Neural cell (in vitro differentiated cells): ENCODE data around the gene SVOP. TPM values are rescaled to one million over a fixed set of nuclear protein-coding genes. Genes with fewer than 3 reads are reported as not detected.
"Not testable (repeated sequence)": the region's sequence is repeated elsewhere in the genome, so short reads cannot be mapped to it uniquely, and the experiment has no call there.

Source experiments
- H2AFZ ChIP-seq: fragments of 200-600, 300-800 bp; sonication (generic), shearing (Covaris generic); 2 replicates; pipeline ENCODE4 v1.6.0; 2014; ENCODE audit warnings: low read depth, mild to moderate bottlenecking, antibody characterized with exemption, low read length, moderate library complexity
- H3F3A ChIP-seq: fragments of 200-600 bp; shearing (Covaris generic); 2 replicates; pipeline ENCODE4 v1.6.1; 2016; ENCODE audit warnings: mild to moderate bottlenecking, moderate library complexity, mixed read lengths, antibody characterized with exemption, low read length; ENCODE audit not compliant: insufficient read depth, poor library complexity, severe bottlenecking
- H3K27ac ChIP-seq: fragments of 200-600, 300-800 bp; sonication (generic), shearing (Covaris generic); 2 replicates; pipeline ENCODE4 v1.5.1; 2014; ENCODE audit warnings: mild to moderate bottlenecking, low read length, moderate library complexity
- H3K27me3 ChIP-seq: fragments of 300-800, 200-600 bp; sonication (generic), shearing (Covaris generic); 2 replicates; pipeline ENCODE4 v1.6.0; 2014; ENCODE audit warnings: mild to moderate bottlenecking, low read depth, low read length, moderate library complexity; ENCODE audit not compliant: insufficient read depth
- H3K36me3 ChIP-seq: fragments of 300-800, 200-600 bp; sonication (generic), shearing (Covaris generic); 2 replicates; pipeline ENCODE4 v1.5.1; 2014; ENCODE audit warnings: mild to moderate bottlenecking, antibody characterized with exemption, low read length, moderate library complexity; ENCODE audit not compliant: insufficient read depth
- H3K4me2 ChIP-seq: fragments of 300-800, 200-600 bp; sonication (generic), shearing (Covaris generic); 2 replicates; pipeline ENCODE4 v1.6.0; 2014; ENCODE audit warnings: mild to moderate bottlenecking, low read length
- H3K4me3 ChIP-seq: fragments of 300-800, 200-600 bp; sonication (generic), shearing (Covaris generic); 2 replicates; pipeline ENCODE4 v1.5.1; 2014; ENCODE audit warnings: mild to moderate bottlenecking, low read length, moderate library complexity
- H3K79me2 ChIP-seq: fragments of 200-600 bp; shearing (Covaris generic); replicated peaks from 2 replicates; pipeline ENCODE4 v1.6.0; 2014; ENCODE audit warnings: mild to moderate bottlenecking, low read length, moderate library complexity; ENCODE audit not compliant: insufficient read depth
- H3K9ac ChIP-seq: fragments of 300-800, 200-600 bp; sonication (generic), shearing (Covaris generic); 2 replicates; pipeline ENCODE4 v1.6.1; 2016; ENCODE audit warnings: mild to moderate bottlenecking, low read length, mixed read lengths
- H3K9me2 ChIP-seq: fragments of 200-600 bp; shearing (Covaris generic); 2 replicates; pipeline ENCODE4 v1.6.1; 2016; ENCODE audit warnings: mild to moderate bottlenecking, low read length, mixed read lengths; ENCODE audit not compliant: insufficient read depth
- H3K9me3 ChIP-seq: fragments of 200-600, 300-800 bp; sonication (generic), shearing (Covaris generic); 2 replicates; pipeline ENCODE4 v1.6.1; 2016; ENCODE audit warnings: mild to moderate bottlenecking, mixed run types, low read length, moderate library complexity, mixed read lengths
- H4K20me1 ChIP-seq: fragments of 200-600 bp; shearing (Covaris generic); 2 replicates; pipeline ENCODE4 v1.6.1; 2016; ENCODE audit warnings: mild to moderate bottlenecking, mixed run types; ENCODE audit not compliant: insufficient read depth
- EP300 ChIP-seq: fragments of 450-650 bp; conservative IDR thresholded peaks from 2 replicates; pipeline ENCODE4 v1.6.1; 2014; ENCODE audit warnings: antibody characterized with exemption, mild to moderate bottlenecking, moderate library complexity; ENCODE audit not compliant: poor library complexity, severe bottlenecking
- EZH2 ChIP-seq: fragments of 200-600, 300-800 bp; shearing (Covaris generic), sonication (generic); IDR thresholded peaks from 2 replicates; pipeline ENCODE4 v1.6.1; 2014; ENCODE audit warnings: antibody characterized with exemption, low read length, borderline replicate concordance, mild to moderate bottlenecking; ENCODE audit not compliant: insufficient read depth, poor library complexity, severe bottlenecking
- MXI1 ChIP-seq: fragments of 450-650 bp; conservative IDR thresholded peaks from 2 replicates; pipeline ENCODE4 v1.6.1; 2014; ENCODE audit warnings: antibody characterized with exemption, mild to moderate bottlenecking; ENCODE audit not compliant: poor library complexity, severe bottlenecking
- POLR2AphosphoS5 ChIP-seq: IDR thresholded peaks from 2 replicates; pipeline ENCODE4 v1.6.1; 2012
- RAD21 ChIP-seq: fragments of 450-650 bp; conservative IDR thresholded peaks from 2 replicates; pipeline ENCODE4 v1.6.1; 2014; ENCODE audit warnings: antibody characterized with exemption, mild to moderate bottlenecking, moderate library complexity
- REST ChIP-seq: IDR thresholded peaks from 2 replicates; pipeline ENCODE4 v1.6.1; 2012; ENCODE audit warnings: borderline replicate concordance
- SMC3 ChIP-seq: fragments of 450-650 bp; conservative IDR thresholded peaks from 2 replicates; pipeline ENCODE4 v1.6.1; 2014; ENCODE audit warnings: antibody characterized with exemption, mild to moderate bottlenecking, moderate library complexity; ENCODE audit not compliant: poor library complexity
- TAF1 ChIP-seq: IDR thresholded peaks from 2 replicates; pipeline ENCODE4 v1.6.1; 2012; ENCODE audit warnings: low read depth
- polyA plus RNA-seq: library from polyadenylated mRNA; depleted of rRNA; stranded (reverse); fragments of >200 nt; gene quantifications from 2 replicates; pipeline ENCODE4 v1.2.3, GENCODE V29; 2014
- TF ChIP-seq, protein P1 (sequence below): fragments of 450-650 bp; IDR thresholded peaks from 2 replicates; pipeline ENCODE4 v1.5.1; 2014; ENCODE audit warnings: antibody characterized with exemption, mild to moderate bottlenecking, moderate library complexity; ENCODE audit not compliant: poor library complexity, severe bottlenecking

The SVOP gene
- polyA plus RNA-seq, 1 donor from 2014 or later, result 41.3 TPM

DNA sequence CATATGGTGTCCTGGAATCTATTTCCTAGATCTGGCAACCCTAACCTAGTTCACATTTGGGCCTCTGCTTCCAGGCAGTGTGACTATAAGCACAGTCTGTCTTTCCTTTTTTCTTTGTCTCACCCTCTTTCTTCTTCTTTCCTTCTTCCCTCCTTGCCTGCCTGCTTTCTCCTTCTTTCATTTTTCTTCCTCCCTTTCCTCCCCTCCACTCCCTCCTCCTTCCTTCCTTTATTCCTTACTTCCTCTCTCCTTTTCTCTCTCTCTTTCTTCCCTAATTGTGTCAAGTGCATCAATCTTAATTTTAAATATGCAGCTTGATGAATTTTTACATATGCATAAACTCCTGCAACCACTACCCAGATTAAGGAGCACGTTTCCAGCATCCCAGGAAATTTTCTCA is 145.6 kb downstream of the SVOP start:
- H2AFZ ChIP-seq, result no peak overlapping the region
- H3K79me2 ChIP-seq, result no peaks in the 10 kb centered on the region
- H3K36me3 ChIP-seq, result no peaks in the 10 kb centered on the region
- no peaks in the 10 kb centered on the region for H4K20me1 ChIP-seq
- no peak overlapping the region for H3K9ac ChIP-seq
- TF ChIP-seq REST (no peak), EP300 (no peak), SMC3 (no peak), RAD21 (no peak), EZH2 (no peak), TAF1 (no peak), MXI1 (no peak), POLR2AphosphoS5 (no peak)
- TF ChIP-seq, protein P1, sequence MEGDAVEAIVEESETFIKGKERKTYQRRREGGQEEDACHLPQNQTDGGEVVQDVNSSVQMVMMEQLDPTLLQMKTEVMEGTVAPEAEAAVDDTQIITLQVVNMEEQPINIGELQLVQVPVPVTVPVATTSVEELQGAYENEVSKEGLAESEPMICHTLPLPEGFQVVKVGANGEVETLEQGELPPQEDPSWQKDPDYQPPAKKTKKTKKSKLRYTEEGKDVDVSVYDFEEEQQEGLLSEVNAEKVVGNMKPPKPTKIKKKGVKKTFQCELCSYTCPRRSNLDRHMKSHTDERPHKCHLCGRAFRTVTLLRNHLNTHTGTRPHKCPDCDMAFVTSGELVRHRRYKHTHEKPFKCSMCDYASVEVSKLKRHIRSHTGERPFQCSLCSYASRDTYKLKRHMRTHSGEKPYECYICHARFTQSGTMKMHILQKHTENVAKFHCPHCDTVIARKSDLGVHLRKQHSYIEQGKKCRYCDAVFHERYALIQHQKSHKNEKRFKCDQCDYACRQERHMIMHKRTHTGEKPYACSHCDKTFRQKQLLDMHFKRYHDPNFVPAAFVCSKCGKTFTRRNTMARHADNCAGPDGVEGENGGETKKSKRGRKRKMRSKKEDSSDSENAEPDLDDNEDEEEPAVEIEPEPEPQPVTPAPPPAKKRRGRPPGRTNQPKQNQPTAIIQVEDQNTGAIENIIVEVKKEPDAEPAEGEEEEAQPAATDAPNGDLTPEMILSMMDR, result no peak
- H3K27me3 ChIP-seq, result no peaks in the 10 kb centered on the region
- H3K4me3 ChIP-seq, result no peak overlapping the region
- no peak overlapping the region for H3K4me2 ChIP-seq
- H3K9me2 ChIP-seq, result no peaks in the 10 kb centered on the region
- H3K9me3 ChIP-seq, result no peaks in the 10 kb centered on the region
- no peaks in the 10 kb centered on the region for H3F3A ChIP-seq
- H3K27ac ChIP-seq, result no peak overlapping the region

- no peak overlapping the region for H3K27ac ChIP-seq
- H3K4me2 ChIP-seq, result no peak overlapping the region
- no peaks in the 10 kb centered on the region for H3K27me3 ChIP-seq
- no peak overlapping the region for H3K4me3 ChIP-seq
- H3K36me3 ChIP-seq, result no peaks in the 10 kb centered on the region
- no peaks in the 10 kb centered on the region for H3K79me2 ChIP-seq
- no peak overlapping the region for H3K9ac ChIP-seq
- no peaks in the 10 kb centered on the region for H3K9me2 ChIP-seq
- no peaks in the 10 kb centered on the region for H3F3A ChIP-seq
- no peaks in the 10 kb centered on the region for H3K9me3 ChIP-seq
- no peaks in the 10 kb centered on the region for H4K20me1 ChIP-seq
- no peak overlapping the region for H2AFZ ChIP-seq
- no peak for TF ChIP-seq TAF1
- TF ChIP-seq EZH2, result no peak
- TF ChIP-seq REST, result no peak
- no peak for TF ChIP-seq MXI1
- TF ChIP-seq RAD21, result no peak
- TF ChIP-seq EP300, result no peak
- no peak for TF ChIP-seq SMC3
- TF ChIP-seq POLR2AphosphoS5, result no peak
- TF ChIP-seq, protein P1, result no peak
These were observed 152.1 kb downstream of the SVOP start for GRCh38 chr12:108868781-108869180.

DNA sequence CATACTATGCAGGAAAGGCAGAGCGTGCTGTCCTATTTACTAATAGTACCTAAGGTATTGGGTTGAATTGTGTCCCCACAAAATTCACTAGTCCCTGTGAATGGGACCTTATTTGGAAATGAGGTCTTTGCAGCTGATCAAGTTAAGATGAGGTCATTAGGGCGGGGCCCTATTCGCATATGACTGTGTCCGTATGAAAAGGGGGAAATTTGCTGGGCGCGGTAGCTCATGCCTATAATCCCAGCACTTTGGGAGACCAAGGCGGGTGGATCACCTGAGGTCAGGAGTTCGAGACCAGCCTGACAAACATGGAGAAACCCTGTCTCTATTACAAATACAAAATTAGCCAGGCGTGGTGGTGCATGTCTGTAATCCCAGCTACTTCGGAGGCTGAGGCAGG is 154.8 kb downstream of the SVOP start:
- not testable (repeated sequence) for H3K36me3 ChIP-seq, H4K20me1 ChIP-seq, H3K9me2 ChIP-seq, H3K9ac ChIP-seq, H3K27me3 ChIP-seq, H2AFZ ChIP-seq, H3K4me2 ChIP-seq, H3K27ac ChIP-seq, H3K79me2 ChIP-seq, H3F3A ChIP-seq, H3K4me3 ChIP-seq, H3K9me3 ChIP-seq
